ENCODE measurements around the gene ADAMTS4. TPM values are rescaled to one million over a fixed set of nuclear protein-coding genes. Genes with fewer than 3 reads are reported as not detected.

ADAMTS4 gene
- total and polyA plus RNA-seq, 2 of the 4 experiments (the other 2 are of a cell fraction) = 0.39 to 0.72 TPM

- no peak for TF ChIP-seq POLR2A (IDR thresholded peaks at IDR 0.05; ENCODE audit: low read depth, low read length)
These were observed 33.8 kb downstream of the ADAMTS4 start (continued) for GRCh38 chr1:161164901-161165610.

- Histone ChIP-seq H3K9ac (ENCODE audit: low read depth, low read length) (no peak overlapping the region), H3K36me3 (ENCODE audit: control insufficient read depth, insufficient read depth, low read length) (peaks cover 24% of the 10 kb centered on the region), H2AFZ (replicated peaks; ENCODE audit: low read length, poor library complexity) (no peak overlapping the region), H3K14ac (replicated peaks; ENCODE audit: low read depth, low read length) (no peak overlapping the region), H3K4ac (ENCODE audit: low read depth, low read length) (no peak overlapping the region), H3K79me1 (ENCODE audit: low read depth in 1 of 2, low read length in 2 of 2) (peaks cover 19 to 36% of the 10 kb centered on the region in 2 experiments), H4K5ac (ENCODE audit: low read depth, low read length) (no peak overlapping the region), H3K4me2 (ENCODE audit: low read depth, low read length) (no peak overlapping the region), H2BK5ac (ENCODE audit: low read depth, low read length, poor library complexity, severe bottlenecking) (no peak overlapping the region), H3K56ac (ENCODE audit: extremely low read depth, insufficient read depth, low read length) (no peak overlapping the region), H3K9me1 (ENCODE audit: insufficient read depth, low read length) (peaks cover 13% of the 10 kb centered on the region), H3K4me1 (ENCODE audit: control insufficient read depth, insufficient read depth, low read length) (peaks cover 8% of the 10 kb centered on the region), H2BK20ac (ENCODE audit: low read depth, low read length) (no peak overlapping the region), H4K20me1 (ENCODE audit: insufficient read depth, low read length) (no peaks in the 10 kb centered on the region), H2BK120ac (ENCODE audit: low read depth, low read length) (no peak overlapping the region), H3K27me3 (ENCODE audit: control insufficient read depth, insufficient read depth, low read length) (no peaks in the 10 kb centered on the region), H3K23ac (ENCODE audit: low read depth, low read length) (no peak overlapping the region), H4K91ac (ENCODE audit: insufficient read depth, low read depth, low read length) (no peak overlapping the region), H3K9me3 (ENCODE audit: control insufficient read depth, insufficient read depth, low read length) (no peaks in the 10 kb centered on the region), H2AK9ac (replicated peaks; ENCODE audit: low read depth, low read length, poor library complexity) (no peak overlapping the region), H4K8ac (ENCODE audit: low read depth in 2 of 2, low read length in 2 of 2) (no peak overlapping the region), H3K4me3 (ENCODE audit: insufficient read depth, low read depth, low read length) (no peak overlapping the region), H3K27ac (ENCODE audit: insufficient read depth, low read length) (no peak overlapping the region), H3K18ac (ENCODE audit: low read depth, low read length) (no peak overlapping the region), H2BK15ac (ENCODE audit: low read depth, low read length) (no peak overlapping the region), H2AK5ac (ENCODE audit: low read depth, low read length) (no peak overlapping the region)
- no peak for ATAC-seq (ENCODE audit: low read depth)
- no TSS peak for BruUV-seq (replicated peaks)
- dilution Hi-C loops (cut with HindIII; ENCODE audit: low sequenced_read_pairs, unreplicated experiment) = no loop called here
- CTCF ChIA-PET = no interaction called here
- WGBS, 2 experiments (ENCODE audit: extremely low coverage in 2 of 2, insufficient read length in 1 of 2) = no CpG with 5 or more reads among the region's 5 CpGs
- intact Hi-C loops (cut with micrococcal nuclease) = no loop called here
- no peak for TF ChIP-seq USF2 (IDR thresholded peaks at IDR 0.05; ENCODE audit: low read depth, low read length)
- TF ChIP-seq CEBPB (IDR thresholded peaks at IDR 0.05; ENCODE audit: low read depth, low read length) = no peak
- TF ChIP-seq MAFK (IDR thresholded peaks at IDR 0.05; ENCODE audit: low read depth, low read length) = no peak
- no peak for TF ChIP-seq SMC3 (IDR thresholded peaks at IDR 0.05; ENCODE audit: low read depth, low read length)
- no peak for TF ChIP-seq MAZ (IDR thresholded peaks at IDR 0.05; ENCODE audit: borderline replicate concordance, low read depth, low read length)
- TF ChIP-seq MXI1 (IDR thresholded peaks at IDR 0.05; ENCODE audit: borderline replicate concordance, low read depth, low read length) = no peak
- TF ChIP-seq NFE2L2 (IDR thresholded peaks at IDR 0.05; ENCODE audit: low read depth, low read length) = no peak
- no peak for TF ChIP-seq CTCF (conservative IDR thresholded peaks at IDR 0.05; ENCODE audit: low read depth, low read length)
- TF ChIP-seq RAD21 (IDR thresholded peaks at IDR 0.05; ENCODE audit: low read length) = no peak
- no peak for TF ChIP-seq CHD1 (IDR thresholded peaks at IDR 0.05; ENCODE audit: low read depth, low read length)
- no peak for TF ChIP-seq RCOR1 (IDR thresholded peaks at IDR 0.05; ENCODE audit: insufficient replicate concordance, low read length)
- no peak for TF ChIP-seq POLR2A (IDR thresholded peaks at IDR 0.05; ENCODE audit: low read depth, low read length)
- in situ Hi-C loops (cut with MboI; ENCODE audit: low sequenced_read_pairs) = no loop called here
- no peak for DNase-seq
- POLR2A ChIA-PET (ENCODE audit: unreplicated experiment) = no interaction called here
These were observed 35.1 kb downstream of the ADAMTS4 start for GRCh38 chr1:161163793-161164192.

Data from IMR-90 (cell line).